Endothelial cell of umbilical vein (primary cell): ENCODE measurements around the gene CNEP1R1. TPM values are rescaled to one million over a fixed set of nuclear protein-coding genes. Genes with fewer than 3 reads are reported as not detected.

Experiments
- BruUV-seq: library from RNA; stranded (reverse); fragments of 400-500 nt; replicated peaks from 2 replicates; lab custom pipeline; 2021; lab: Mats Ljungman, UMichigan
- CTCF ChIA-PET: fragments of 300-600, 350-600 bp; sonication (Branson Sonifier 250); formaldehyde crosslinking; loops from one replicate; lab custom pipeline; 2021; ENCODE audit warnings: antibody characterized with exemption, inconsistent platforms; lab: Charles Lee
- POLR2A ChIA-PET: fragments of 300-600, 350-600 bp; sonication (Branson Sonifier 250); formaldehyde crosslinking; loops from one replicate; lab custom pipeline; 2021; ENCODE audit warnings: antibody characterized with exemption, inconsistent platforms; lab: Charles Lee
- DNase-seq: peaks from one replicate; pipeline ENCODE4 v3.0.0-alpha.2; 2011; ENCODE audit warnings: low read depth, low spot score
- FAIRE-seq: peaks from 2 replicates; lab custom pipeline; 2011; peaks lifted over from hg19 to GRCh38; lab: Jason Lieb, UNC
- H2AFZ ChIP-seq: 2 replicates; pipeline ENCODE4 v1.6.0; 2012; ENCODE audit warnings: low read depth, low read length, control low read depth, inconsistent platforms
- H3K27ac ChIP-seq: 2 replicates; pipeline ENCODE4 v1.5.1; 2011; ENCODE audit warnings: low read depth, mild to moderate bottlenecking, control low read depth, low read length, moderate library complexity; ENCODE audit not compliant: insufficient read depth
- H3K27me3 ChIP-seq, 2 experiments: 2 replicates each; pipeline versions ENCODE4 v1.6.0 to v1.6.1; 2011; ENCODE audit warnings: low read length in 2 of 2, mixed read lengths in 1 of 2; ENCODE audit not compliant: control insufficient read depth in 2 of 2, insufficient read depth in 2 of 2
- H3K36me3 ChIP-seq, 2 experiments: 2 replicates in 1 of 2; 3 replicates in 1 of 2; pipeline ENCODE4 v1.5.1; 2011; ENCODE audit warnings: low read length in 2 of 2, mild to moderate bottlenecking in 1 of 2, moderate library complexity in 1 of 2; ENCODE audit not compliant: control insufficient read depth in 2 of 2, insufficient read depth in 2 of 2; ENCODE audit errors: extremely low read depth in 1 of 2
- H3K4me1 ChIP-seq: 3 replicates; pipeline ENCODE4 v1.5.1; 2011; ENCODE audit warnings: mild to moderate bottlenecking, low read length; ENCODE audit not compliant: control insufficient read depth, insufficient read depth; ENCODE audit errors: extremely low read depth
- H3K4me2 ChIP-seq: 2 replicates; pipeline ENCODE4 v1.6.1; 2011; ENCODE audit warnings: low read length, control low read depth, mixed read lengths; ENCODE audit not compliant: insufficient read depth
- H3K4me3 ChIP-seq, 3 experiments: fragments of 200-600 bp in 1 of 3; sonication (generic), shearing (Covaris generic) in 1 of 3; replicated peaks in 1 of 3; 2 replicates each; pipeline ENCODE4 v1.5.1; 2011 to 2016; ENCODE audit warnings: control low read depth in 3 of 3, low read length in 3 of 3, mild to moderate bottlenecking in 2 of 3, inconsistent platforms in 1 of 3, low read depth in 1 of 3, moderate library complexity in 1 of 3; ENCODE audit not compliant: insufficient read depth in 1 of 3
- H3K79me2 ChIP-seq: 2 replicates; pipeline ENCODE4 v1.6.0; 2012; ENCODE audit warnings: low read length, inconsistent platforms; ENCODE audit not compliant: control insufficient read depth, insufficient read depth
- H3K9ac ChIP-seq: replicated peaks from 2 replicates; pipeline ENCODE3; 2011; ENCODE audit warnings: low read length, control low read depth; ENCODE audit not compliant: insufficient read depth; ENCODE audit errors: extremely low read depth
- H3K9me1 ChIP-seq: replicated peaks from 3 replicates; pipeline ENCODE4 v1.6.0; 2011; ENCODE audit warnings: mild to moderate bottlenecking, low read length; ENCODE audit not compliant: control insufficient read depth, insufficient read depth; ENCODE audit errors: extremely low read depth
- H3K9me3 ChIP-seq: replicated peaks from 2 replicates; pipeline ENCODE4 v1.5.1; 2012; ENCODE audit warnings: low read length, inconsistent platforms; ENCODE audit not compliant: control insufficient read depth, insufficient read depth
- H4K20me1 ChIP-seq: replicated peaks from 2 replicates; pipeline ENCODE3; 2011; ENCODE audit warnings: mild to moderate bottlenecking, low read length; ENCODE audit not compliant: control insufficient read depth, insufficient read depth; ENCODE audit errors: extremely low read depth
- EZH2 ChIP-seq: IDR thresholded peaks from 2 replicates; pipeline ENCODE4 v1.6.1; 2012; ENCODE audit warnings: borderline replicate concordance, low read depth, mild to moderate bottlenecking, moderate library complexity, low read length, inconsistent platforms; ENCODE audit not compliant: severe bottlenecking
- FOS ChIP-seq: IDR thresholded peaks from 2 replicates; pipeline ENCODE4 v1.6.1; 2011; ENCODE audit warnings: mild to moderate bottlenecking, low read length, moderate library complexity, borderline replicate concordance; ENCODE audit not compliant: insufficient read depth
- GATA2 ChIP-seq: IDR thresholded peaks from 2 replicates; pipeline ENCODE4 v1.7.0; 2011; ENCODE audit warnings: low read depth, mild to moderate bottlenecking, moderate library complexity, mixed read lengths, low read length; ENCODE audit not compliant: insufficient read length, insufficient read depth
- JUN ChIP-seq: IDR thresholded peaks from 2 replicates; pipeline ENCODE4 v1.6.1; 2011; ENCODE audit warnings: borderline replicate concordance, low read depth; ENCODE audit not compliant: insufficient read length, insufficient read depth
- MYC ChIP-seq: IDR thresholded peaks from one replicate; pipeline ENCODE4 v1.6.1; 2011; ENCODE audit warnings: mild to moderate bottlenecking, low read depth, low read length
- POLR2A ChIP-seq: IDR thresholded peaks from 2 replicates; pipeline ENCODE4 v1.6.1; 2012; ENCODE audit warnings: low read depth, mild to moderate bottlenecking, control low read depth, low read length
- POLR2AphosphoS5 ChIP-seq: IDR thresholded peaks from 2 replicates; pipeline ENCODE4 v1.6.1; 2012; ENCODE audit warnings: low read depth, mild to moderate bottlenecking, control low read depth, low read length, moderate library complexity; ENCODE audit not compliant: insufficient read depth
- dilution Hi-C: fragments of 300-500 bp; cut with MboI; formaldehyde crosslinking; loops from one replicate; pipeline ENCODE4 v1.15.0; 2019; ENCODE audit warnings: low sequenced_read_pairs; ENCODE audit not compliant: extremely low pct_ligation_motif_present
- intact Hi-C: fragments of 100-400 bp; cut with micrococcal nuclease; formaldehyde crosslinking; loops from one replicate; pipeline ENCODE4 v1.10.0; 2022
- polyA plus RNA-seq, 4 experiments: library from polyadenylated mRNA; depleted of rRNA in 3 of 4; stranded (reverse) in 3 of 4; unstranded in 1 of 4; fragments of >200 nt; gene quantifications; 2 replicates each; pipeline versions ENCODE4 v1.2.1 to v1.2.3, GENCODE V29; 2011 to 2012; ENCODE audit warnings: missing spikeins in 1 of 4
- total RNA-seq: library from RNA; stranded (reverse); gene quantifications from 2 replicates; pipeline ENCODE4 v1.2.3, GENCODE V29; 2021
- TF ChIP-seq, protein P1 (sequence below): IDR thresholded peaks from 2 replicates; pipeline ENCODE4 v1.6.1; 2011; ENCODE audit not compliant: insufficient read depth, insufficient read length
- TF ChIP-seq, protein P2 (sequence below), 2 donors: IDR thresholded peaks; 1 replicate in 1 of 2; 2 replicates in 1 of 2; pipeline ENCODE4 v1.5.1; 2011; ENCODE audit warnings: low read length in 2 of 2, mild to moderate bottlenecking in 2 of 2, moderate library complexity in 2 of 2, control low read depth in 1 of 2, inconsistent platforms in 1 of 2, low read depth in 1 of 2; ENCODE audit not compliant: insufficient read depth in 1 of 2; ENCODE audit errors: extremely low read depth in 1 of 2

Gene CNEP1R1
- total and polyA plus RNA-seq, 2 donors (not counting 3 experiments of a cell fraction or from before 2014, with no cell fraction given) = 15.3 to 23.2 TPM

- H3K4me3 ChIP-seq = no peak overlapping the region
- peaks cover 1% of the 10 kb centered on the region for H3K4me1 ChIP-seq
- H4K20me1 ChIP-seq = no peaks in the 10 kb centered on the region
- dilution Hi-C loops = no loop called here
- H3K9me3 ChIP-seq = no peaks in the 10 kb centered on the region
- peaks cover 9% of the 10 kb centered on the region for H3K79me2 ChIP-seq
- ChIA-PET POLR2A (no interaction called here), CTCF (interaction anchor here (1.1 to 2.2 kb wide), 4 partner anchors 13 to 126 kb away, joined by 3 to 5 read pairs (median 3); partner anchors contain the start of gene CNEP1R1)
- H3K27me3 ChIP-seq = no peaks in the 10 kb centered on the region
- DNase-seq (no peak), FAIRE-seq (no peak)
- H3K9me1 ChIP-seq = no peaks in the 10 kb centered on the region
- peaks cover 6 to 18% of the 10 kb centered on the region in 2 experiments for H3K36me3 ChIP-seq
- no peak overlapping the region for H3K4me2 ChIP-seq
- no peak overlapping the region for H3K9ac ChIP-seq
- intact Hi-C loops = no loop called here
- no TSS peak for BruUV-seq
- no peak overlapping the region for H2AFZ ChIP-seq
- TF ChIP-seq, protein P1, sequence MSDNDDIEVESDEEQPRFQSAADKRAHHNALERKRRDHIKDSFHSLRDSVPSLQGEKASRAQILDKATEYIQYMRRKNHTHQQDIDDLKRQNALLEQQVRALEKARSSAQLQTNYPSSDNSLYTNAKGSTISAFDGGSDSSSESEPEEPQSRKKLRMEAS = no peak
- TF ChIP-seq POLR2AphosphoS5 (no peak), POLR2A (no peak), MYC (no peak), JUN (no peak), EZH2 (no peak), FOS (no peak), GATA2 (no peak)
- TF ChIP-seq, protein P2, sequence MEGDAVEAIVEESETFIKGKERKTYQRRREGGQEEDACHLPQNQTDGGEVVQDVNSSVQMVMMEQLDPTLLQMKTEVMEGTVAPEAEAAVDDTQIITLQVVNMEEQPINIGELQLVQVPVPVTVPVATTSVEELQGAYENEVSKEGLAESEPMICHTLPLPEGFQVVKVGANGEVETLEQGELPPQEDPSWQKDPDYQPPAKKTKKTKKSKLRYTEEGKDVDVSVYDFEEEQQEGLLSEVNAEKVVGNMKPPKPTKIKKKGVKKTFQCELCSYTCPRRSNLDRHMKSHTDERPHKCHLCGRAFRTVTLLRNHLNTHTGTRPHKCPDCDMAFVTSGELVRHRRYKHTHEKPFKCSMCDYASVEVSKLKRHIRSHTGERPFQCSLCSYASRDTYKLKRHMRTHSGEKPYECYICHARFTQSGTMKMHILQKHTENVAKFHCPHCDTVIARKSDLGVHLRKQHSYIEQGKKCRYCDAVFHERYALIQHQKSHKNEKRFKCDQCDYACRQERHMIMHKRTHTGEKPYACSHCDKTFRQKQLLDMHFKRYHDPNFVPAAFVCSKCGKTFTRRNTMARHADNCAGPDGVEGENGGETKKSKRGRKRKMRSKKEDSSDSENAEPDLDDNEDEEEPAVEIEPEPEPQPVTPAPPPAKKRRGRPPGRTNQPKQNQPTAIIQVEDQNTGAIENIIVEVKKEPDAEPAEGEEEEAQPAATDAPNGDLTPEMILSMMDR (IDR thresholded peaks at IDR 0.05; ENCODE audit: extremely low read depth in 1 of 2, insufficient read depth in 1 of 2, low read depth in 1 of 2, low read length in 2 of 2) = no peak
- H3K27ac ChIP-seq = no peak overlapping the region
Observed at GRCh38 chr16:50083996-50084395, 59.0 kb downstream of the CNEP1R1 start.
